Mucosa of descending colon (tissue), 3 donors: ENCODE data around the gene NTHL1. TPM values are rescaled to one million over a fixed set of nuclear protein-coding genes. Genes with fewer than 3 reads are reported as not detected.

Experiments used
- ATAC-seq: fragments of 200-7000 bp; cut with Tn5 transposase; one replicate; pipeline ENCODE4 v1.9.1; 2020; ENCODE audit warnings: mild to moderate bottlenecking, moderate library complexity
- DNase-seq, 3 donors: peaks; one replicate each; pipeline ENCODE4 v3.0.0-alpha.2; 2020
- H3K36me3 ChIP-seq: fragments of 200-600 bp; one replicate; pipeline ENCODE4 v1.8.0; 2021; ENCODE audit warnings: low read depth, mild to moderate bottlenecking
- H3K4me1 ChIP-seq: fragments of 200-600 bp; one replicate; pipeline ENCODE4 v1.8.0; 2021; ENCODE audit warnings: low read depth, mild to moderate bottlenecking
- H3K4me3 ChIP-seq: fragments of 200-600 bp; one replicate; pipeline ENCODE4 v1.8.0; 2021; ENCODE audit warnings: mild to moderate bottlenecking
- H3K9me3 ChIP-seq: fragments of 200-600 bp; one replicate; pipeline ENCODE4 v1.8.0; 2021; ENCODE audit warnings: mild to moderate bottlenecking
- CTCF ChIP-seq: fragments of 200-600 bp; IDR thresholded peaks from one replicate; pipeline ENCODE4 v1.8.0; 2022; ENCODE audit warnings: antibody characterized with exemption, mild to moderate bottlenecking
- intact Hi-C, 2 donors: fragments of 100-400 bp; cut with DNase I in 1 of 2; cut with micrococcal nuclease in 1 of 2; formaldehyde crosslinking; loops; one replicate each; pipeline versions ENCODE4 v1.11.0 to v1.11.1; 2022; cut with DNase I, micrococcal nuclease
- total RNA-seq, 3 donors: library from RNA; stranded (reverse); fragmentation: NEBNext Ultra II Directional in 2 of 3; extraction: Animal tissue kit (Norgen Biotek cat#: 25700) in 2 of 3; gene quantifications; one replicate each; pipeline versions ENCODE4 v1.2.1 to v1.2.4, GENCODE V29; 2021 to 2023
- donor health status: DM: no; HTN: no; CAD: no; lungs with moderate emphysema.
- donor health status: DM: no; HTN: no; CAD: no.
- donor health status: DM: no; HTN: yes; CAD: no.

Gene NTHL1
- total RNA-seq, 3 donors from 2014 or later, result 23.5 to 28.2 (median 24.5) TPM

- no peak for ATAC-seq
Observed at GRCh38 chr16:2056077-2056476, 8.4 kb upstream of the NTHL1 start.

GRCh38 chr16:2054543-2055245 is 7.1 kb upstream of the NTHL1 start:
- ATAC-seq, result peak; percentile 98
- intact Hi-C loops, result no loop called here
- DNase-seq, result peak; percentile 92 to 94 (median 93)
- Histone ChIP-seq H3K36me3 (peaks cover 2% of the 10 kb centered on the region), H3K4me3 (no peak overlapping the region), H3K4me1 (peaks cover 7% of the 10 kb centered on the region), H3K9me3 (no peaks in the 10 kb centered on the region)
- TF ChIP-seq CTCF, result no peak

More at GRCh38 chr16:2056077-2056476, 8.4 kb upstream of the NTHL1 start:
- TF ChIP-seq CTCF, result no peak
- H3K4me1 ChIP-seq, result peaks cover 7% of the 10 kb centered on the region
- no peak overlapping the region for H3K4me3 ChIP-seq
- intact Hi-C loops, result no loop called here
- no peaks in the 10 kb centered on the region for H3K9me3 ChIP-seq
- H3K36me3 ChIP-seq, result peaks cover 4% of the 10 kb centered on the region
- DNase-seq, result no peak

GRCh38 chr16:2053897-2054296 is 6.3 kb upstream of the NTHL1 start:
- H3K36me3 ChIP-seq, result no peaks in the 10 kb centered on the region
- DNase-seq, result no peak
- no peaks in the 10 kb centered on the region for H3K9me3 ChIP-seq
- intact Hi-C loops, result no loop called here
- H3K4me1 ChIP-seq, result peaks cover 10% of the 10 kb centered on the region
- no peak for TF ChIP-seq CTCF
- ATAC-seq, result no peak
- H3K4me3 ChIP-seq, result no peak overlapping the region

- Histone ChIP-seq H3K4me1 (peaks cover 14% of the 10 kb centered on the region), H3K4me3 (no peak overlapping the region), H3K9me3 (no peaks in the 10 kb centered on the region), H3K36me3 (no peaks in the 10 kb centered on the region)
- intact Hi-C loops, result no loop called here
- DNase-seq (no peak), ATAC-seq (no peak)
- TF ChIP-seq CTCF, result no peak
Observed at GRCh38 chr16:2053211-2053610, 5.6 kb upstream of the NTHL1 start.

- ATAC-seq, result peak; percentile 23
- Histone ChIP-seq H3K36me3 (no peaks in the 10 kb centered on the region), H3K9me3 (no peaks in the 10 kb centered on the region), H3K4me3 (peak overlapping the region; percentile 80), H3K4me1 (peaks cover 33% of the 10 kb centered on the region)
- DNase-seq, result no peak
- TF ChIP-seq CTCF, result no peak
- intact Hi-C loops, result no loop called here
Observed at GRCh38 chr16:2048116-2048543, 496 bp upstream of the NTHL1 start.
